GM18508 (cell line): ENCODE measurements around the gene RPP25L.
"Not testable (repeated sequence)": the region's sequence is repeated elsewhere in the genome, so short reads cannot be mapped to it uniquely, and the experiment has no call there.

Experiments
- ATAC-seq: cut with Tn5 transposase; IDR thresholded peaks from one replicate; pipeline ENCODE4 v1.9.1; 2021; ENCODE audit warnings: moderate number of reproducible peaks; ENCODE audit not compliant: insufficient read depth, unreplicated experiment

Gene RPP25L

GRCh38 chr9:34611811-34612787, at the start of gene RPP25L:
Gene RPP25L, minus strand, starts transcription at chr9:34612097. Its CDS starts 801 bp downstream, at chr9:34611296.
- no peak for ATAC-seq

GRCh38 chr9:34659592-34660253, 47.8 kb upstream of the RPP25L start:
- no peak for ATAC-seq

GRCh38 chr9:34658461-34658860, 46.6 kb upstream of the RPP25L start:
- no peak for ATAC-seq

GRCh38 chr9:34656992-34657391, 45.1 kb upstream of the RPP25L start:
- no peak for ATAC-seq

GRCh38 chr9:34655394-34655793, 43.5 kb upstream of the RPP25L start:
- ATAC-seq: no peak

- no peak for ATAC-seq
These were observed 42.6 kb upstream of the RPP25L start for GRCh38 chr9:34654323-34655051.

- no peak for ATAC-seq
These were observed 41.5 kb upstream of the RPP25L start for GRCh38 chr9:34653151-34654072.

- ATAC-seq: no peak
These were observed 40.7 kb upstream of the RPP25L start for GRCh38 chr9:34652602-34653000.

- no peak for ATAC-seq
These were observed 40.1 kb upstream of the RPP25L start, which contains the start of gene IL11RA for GRCh38 chr9:34651876-34652601. Gene IL11RA, plus strand, starts transcription at chr9:34652185. Its CDS starts 3,033 bp downstream, at chr9:34655218.

- ATAC-seq: no peak
These were observed 39.4 kb upstream of the RPP25L start for GRCh38 chr9:34651321-34651720.

GRCh38 chr9:34650816-34651215, 38.9 kb upstream of the RPP25L start:
- no peak for ATAC-seq

GRCh38 chr9:34648673-34649072, 36.8 kb upstream of the RPP25L start:
- ATAC-seq: no peak

- no peak for ATAC-seq
These were observed 35.8 kb upstream of the RPP25L start for GRCh38 chr9:34647651-34648050.

- ATAC-seq: peak; percentile 5
These were observed 35.1 kb upstream of the RPP25L start for GRCh38 chr9:34647084-34647403.

- ATAC-seq: peak; percentile 59
These were observed 34.5 kb upstream of the RPP25L start, which contains the start of gene GALT for GRCh38 chr9:34646211-34647083. Gene GALT, plus strand, starts transcription at chr9:34646675. Its CDS starts 30 bp downstream, at chr9:34646705.

- no peak for ATAC-seq
These were observed 32.9 kb upstream of the RPP25L start for GRCh38 chr9:34644766-34645314.

GRCh38 chr9:34642679-34643078, 30.8 kb upstream of the RPP25L start:
- ATAC-seq: no peak

GRCh38 chr9:34639322-34639721, 27.4 kb upstream of the RPP25L start:
- ATAC-seq: not testable (repeated sequence)
